Sigmoid colon (tissue), 7 donors: ENCODE data around the gene KCTD20. TPM values are rescaled to one million over a fixed set of nuclear protein-coding genes. Genes with fewer than 3 reads are reported as not detected.

Source experiments
- DNase-seq: peaks from one replicate; pipeline ENCODE4 v3.0.0-alpha.2; 2019
- H3K27ac ChIP-seq, 4 donors: fragments of 200-600 bp; sonication (generic); one replicate each; pipeline ENCODE4 v1.5.1; 2016 to 2019; ENCODE audit warnings: mild to moderate bottlenecking in 1 of 4
- H3K27me3 ChIP-seq, 3 donors: fragments of 200-600 bp; sonication (generic); one replicate each; pipeline ENCODE4 v1.5.1; 2019; ENCODE audit warnings: mild to moderate bottlenecking in 1 of 3
- H3K36me3 ChIP-seq, 4 donors: fragments of 200-600 bp; sonication (generic); one replicate each; pipeline ENCODE4 v1.5.1; 2016 to 2019
- H3K4me1 ChIP-seq, 4 donors: fragments of 200-600 bp; sonication (generic); one replicate each; pipeline ENCODE4 v1.5.1; 2017 to 2019
- H3K4me3 ChIP-seq, 4 donors: fragments of 200-600 bp; sonication (generic); one replicate each; pipeline ENCODE4 v1.5.1; 2017 to 2019; ENCODE audit warnings: mild to moderate bottlenecking in 2 of 4, moderate library complexity in 1 of 4
- H3K9me3 ChIP-seq, 4 donors: fragments of 200-600 bp in 3 of 4; sonication (generic) in 3 of 4; one replicate each; pipeline versions ENCODE4 v1.5.1 to v1.6.1; 2013 to 2019
- CTCF ChIP-seq, 4 experiments: fragments of 450-650 bp in 3 of 4; fragments of 200-600 bp in 1 of 4; IDR thresholded peaks; one replicate each; pipeline ENCODE4 v1.5.1; 2016 to 2019; ENCODE audit warnings: antibody characterized with exemption in 4 of 4, mild to moderate bottlenecking in 3 of 4, moderate library complexity in 2 of 4
- EP300 ChIP-seq, 4 donors: sonication (generic); formaldehyde crosslinking; IDR thresholded peaks; one replicate each; pipeline ENCODE4 v1.6.1; 2017; ENCODE audit warnings: antibody characterized with exemption in 4 of 4
- POLR2A ChIP-seq, 2 donors: fragments of 450-650 bp; IDR thresholded peaks; one replicate each; pipeline ENCODE4 v1.6.1; 2016; ENCODE audit warnings: antibody characterized with exemption in 2 of 2, mild to moderate bottlenecking in 2 of 2, moderate library complexity in 2 of 2
- POLR2AphosphoS5 ChIP-seq, 4 donors: sonication (generic); formaldehyde crosslinking; IDR thresholded peaks; one replicate each; pipeline ENCODE4 v1.6.1; 2017; ENCODE audit warnings: antibody characterized with exemption in 4 of 4
- WGBS, 2 donors: extraction: QIAGEN DNeasy Blood & Tissue Kit; methylation state at CpG; one replicate each; pipeline ENCODE4 v1.1.7; 2013; 5-methylcytosine and 5-hydroxymethylcytosine counted together
- intact Hi-C: fragments of 100-400 bp; cut with DNase I; formaldehyde crosslinking; loops from one replicate; pipeline ENCODE4 v1.15.1; 2023
- polyA plus RNA-seq, 3 donors: library from polyadenylated mRNA; stranded (reverse); fragments of 200-250 nt; gene quantifications; one replicate each; pipeline ENCODE4 v1.2.3, GENCODE V29; 2013
- total RNA-seq, 4 donors: library from RNA; depleted of rRNA; stranded (reverse); fragments of >200 nt; gene quantifications; one replicate each; pipeline ENCODE4 v1.1.0, GENCODE V29; 2016
- donor health status: healthy with polysubstance abuse.
- donor health status: Bipolar disorder and iron deficiency.
- donor health status: healthy.

Gene KCTD20
- total and polyA plus RNA-seq, 7 donors: 12.0 to 71.3 (median 48.5) TPM

- no peak for TF ChIP-seq POLR2A (IDR thresholded peaks at IDR 0.05)
- no peak for TF ChIP-seq EP300 (IDR thresholded peaks at IDR 0.05)
- TF ChIP-seq CTCF (IDR thresholded peaks at IDR 0.05): no peak
- no peak for TF ChIP-seq POLR2AphosphoS5 (IDR thresholded peaks at IDR 0.05)
- no peaks in the 10 kb centered on the region for H3K27me3 ChIP-seq
- no peak overlapping the region for H3K4me3 ChIP-seq
- peaks cover 0 to 20% (median 19%) of the 10 kb centered on the region in 4 donors for H3K4me1 ChIP-seq
- no peaks in the 10 kb centered on the region for H3K9me3 ChIP-seq
- WGBS, 2 donors: 77 to 90% methylated on average over 3 of the region's 3 CpGs
- no peak overlapping the region for H3K27ac ChIP-seq
- intact Hi-C loops: no loop called here
- DNase-seq: no peak
- H3K36me3 ChIP-seq: peaks cover 0 to 12% (median 0%) of the 10 kb centered on the region in 4 donors
Observed at GRCh38 chr6:36455486-36456027, 12.8 kb downstream of the KCTD20 start.

GRCh38 chr6:36459501-36459900 is 16.7 kb downstream of the KCTD20 start:
- no peak for DNase-seq
- intact Hi-C loops: no loop called here
- H3K4me3 ChIP-seq: no peak overlapping the region
- no peak overlapping the region for H3K27ac ChIP-seq
- H3K4me1 ChIP-seq: peaks cover 0 to 34% (median 22%) of the 10 kb centered on the region in 4 donors
- no peaks in the 10 kb centered on the region for H3K9me3 ChIP-seq
- TF ChIP-seq CTCF (IDR thresholded peaks at IDR 0.05): no peak
- no peak for TF ChIP-seq EP300 (IDR thresholded peaks at IDR 0.05)
- TF ChIP-seq POLR2AphosphoS5 (IDR thresholded peaks at IDR 0.05): no peak
- TF ChIP-seq POLR2A (IDR thresholded peaks at IDR 0.05): no peak
- H3K27me3 ChIP-seq: no peaks in the 10 kb centered on the region
- peaks cover 0 to 3% (median 0%) of the 10 kb centered on the region in 4 donors for H3K36me3 ChIP-seq

- DNase-seq: no peak
- Histone ChIP-seq H3K27ac (no peak overlapping the region), H3K27me3 (no peaks in the 10 kb centered on the region), H3K9me3 (no peaks in the 10 kb centered on the region), H3K4me3 (no peak overlapping the region), H3K4me1 (peaks cover 0 to 34% (median 22%) of the 10 kb centered on the region in 4 donors), H3K36me3 (peaks cover 0 to 3% (median 0%) of the 10 kb centered on the region in 4 donors)
- TF ChIP-seq POLR2AphosphoS5 (IDR thresholded peaks at IDR 0.05) (no peak), POLR2A (IDR thresholded peaks at IDR 0.05) (no peak), CTCF (IDR thresholded peaks at IDR 0.05) (no peak), EP300 (IDR thresholded peaks at IDR 0.05) (no peak)
- intact Hi-C loops: no loop called here
Observed at GRCh38 chr6:36460916-36461315, 18.1 kb downstream of the KCTD20 start.

- Histone ChIP-seq H3K36me3 (peaks cover 0 to 2% (median 0%) of the 10 kb centered on the region in 4 donors), H3K27me3 (no peaks in the 10 kb centered on the region), H3K4me3 (no peak overlapping the region), H3K27ac (no peak overlapping the region), H3K4me1 (peaks cover 0 to 34% (median 22%) of the 10 kb centered on the region in 4 donors), H3K9me3 (no peaks in the 10 kb centered on the region)
- DNase-seq: no peak
- intact Hi-C loops: no loop called here
- TF ChIP-seq CTCF (IDR thresholded peaks at IDR 0.05) (no peak), EP300 (IDR thresholded peaks at IDR 0.05) (no peak), POLR2AphosphoS5 (IDR thresholded peaks at IDR 0.05) (no peak), POLR2A (IDR thresholded peaks at IDR 0.05) (no peak)
- 62 to 68% methylated on average over 3 of the region's 3 CpGs for WGBS, 2 donors
Observed at GRCh38 chr6:36461646-36462045, 18.8 kb downstream of the KCTD20 start.

GRCh38 chr6:36463676-36464075 is 20.9 kb downstream of the KCTD20 start:
- Histone ChIP-seq H3K4me1 (peaks cover 0 to 33% (median 21%) of the 10 kb centered on the region in 4 donors), H3K9me3 (no peaks in the 10 kb centered on the region), H3K27me3 (no peaks in the 10 kb centered on the region), H3K27ac (no peak overlapping the region), H3K4me3 (no peak overlapping the region), H3K36me3 (no peaks in the 10 kb centered on the region)
- no peak for DNase-seq
- intact Hi-C loops: no loop called here
- no peak for TF ChIP-seq POLR2A (IDR thresholded peaks at IDR 0.05)
- WGBS, 2 donors: 29 to 70% methylated on average over 1 of the region's 1 CpG
